Measurements from ENCODE around the gene OSBP2. TPM values are rescaled to one million over a fixed set of nuclear protein-coding genes. Genes with fewer than 3 reads are reported as not detected.
A peak's percentile ranks its signal among the peaks of the same experiment; 100 is the strongest.
"Not testable (repeated sequence)": the region's sequence is repeated elsewhere in the genome, so short reads cannot be mapped to it uniquely, and the experiment has no call there.

Gene OSBP2
- total RNA-seq, 1 experiment from 2014 or later: 0.37 TPM

DNA sequence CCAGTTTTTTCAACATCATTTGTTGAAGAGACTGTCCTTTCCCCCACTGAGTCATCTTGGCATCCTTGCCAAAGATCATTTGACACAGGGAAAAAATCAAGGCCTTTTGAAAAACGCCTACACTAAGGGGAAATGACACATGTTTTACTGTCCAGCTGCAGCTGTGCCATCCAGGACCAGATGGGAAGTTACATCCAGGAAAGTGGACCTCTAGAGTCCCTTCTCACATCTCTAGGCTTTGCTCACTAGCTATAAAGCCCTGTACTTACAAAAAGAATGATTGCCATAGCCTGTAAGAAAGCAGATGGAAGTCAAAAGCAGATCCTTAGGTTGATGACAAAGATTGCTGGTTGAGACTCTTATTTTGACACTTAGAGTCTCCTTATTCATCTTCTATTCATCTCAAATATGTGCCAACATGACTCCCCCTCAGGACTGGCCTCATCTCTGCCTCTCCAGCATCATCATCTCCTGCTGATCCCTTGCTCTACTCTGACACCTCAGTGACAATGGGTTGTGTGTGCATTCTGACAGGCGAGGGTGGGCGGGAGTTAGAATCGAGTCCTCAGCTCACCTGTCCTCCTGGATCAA lies 22.8 kb downstream of the OSBP2 start:
- Histone ChIP-seq H3K4me3 (no peak overlapping the region), H3K27me3 (replicated peaks) (0 out of 2 replicates have a peak, but pooled peaks cover 3% of the 10 kb centered on the region), H3K36me3 (no peaks in the 10 kb centered on the region), H3K4me1 (replicated peaks) (peaks cover 11% of the 10 kb centered on the region), H3K9me3 (replicated peaks) (no peaks in the 10 kb centered on the region), H3K27ac (no peak overlapping the region)
- peak; percentile 50 to 51 for DNase-seq (ENCODE audit: low read depth in 1 of 2, low spot score in 2 of 2)

DNA sequence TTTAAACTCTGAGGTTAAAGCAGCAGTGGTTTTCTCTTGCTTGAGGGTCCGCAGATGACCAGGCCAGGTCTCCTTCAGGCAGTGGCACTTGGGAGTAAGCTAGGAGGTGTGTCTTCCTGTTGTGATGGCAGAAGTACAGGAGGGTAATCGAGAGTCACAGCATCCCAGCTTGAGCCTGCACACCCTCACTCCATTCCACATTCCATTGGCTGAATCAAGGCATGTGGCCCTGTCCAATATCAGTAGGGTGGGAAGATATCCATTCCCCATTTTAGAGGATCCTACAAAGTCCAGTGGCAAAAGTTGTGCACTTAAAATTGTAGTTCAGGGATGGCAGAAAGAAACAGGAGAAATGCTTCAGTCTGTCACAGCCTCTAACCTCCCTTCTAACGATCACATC lies 23.3 kb downstream of the OSBP2 start:
- H3K4me3 ChIP-seq: no peak overlapping the region
- H3K27me3 ChIP-seq (replicated peaks): 0 out of 2 replicates have a peak, but pooled peaks cover 3% of the 10 kb centered on the region
- H3K36me3 ChIP-seq: no peaks in the 10 kb centered on the region
- peaks cover 11% of the 10 kb centered on the region for H3K4me1 ChIP-seq (replicated peaks)
- DNase-seq (ENCODE audit: low read depth in 1 of 2, low spot score in 2 of 2): no peak
- no peaks in the 10 kb centered on the region for H3K9me3 ChIP-seq (replicated peaks)
- no peak overlapping the region for H3K27ac ChIP-seq

DNA sequence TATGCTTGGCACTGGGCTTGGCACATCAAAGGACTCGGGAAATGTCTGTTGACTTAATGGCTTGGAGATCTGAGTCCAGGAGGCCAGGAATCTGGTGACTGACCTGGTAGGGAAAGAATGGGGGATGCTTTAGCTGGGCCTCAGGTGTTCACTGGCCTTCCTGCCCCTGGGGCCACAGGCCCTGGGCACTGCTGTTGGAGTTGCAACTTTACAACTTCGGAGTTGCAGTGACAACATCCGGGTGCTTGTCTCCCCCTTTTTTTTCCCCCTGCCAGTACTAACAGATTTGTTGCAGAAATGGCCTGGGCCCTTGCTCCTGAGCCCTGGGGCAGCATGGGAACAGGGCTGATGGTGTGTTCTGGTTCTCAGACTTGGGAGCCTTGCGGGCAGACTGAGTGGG lies 23.8 kb downstream of the OSBP2 start:
- H3K4me1 ChIP-seq (replicated peaks): peaks cover 11% of the 10 kb centered on the region
- H3K9me3 ChIP-seq (replicated peaks): no peaks in the 10 kb centered on the region
- no peak for DNase-seq (ENCODE audit: low read depth in 1 of 2, low spot score in 2 of 2)
- no peaks in the 10 kb centered on the region for H3K36me3 ChIP-seq
- no peak overlapping the region for H3K4me3 ChIP-seq
- 0 out of 2 replicates have a peak, but pooled peaks cover 3% of the 10 kb centered on the region for H3K27me3 ChIP-seq (replicated peaks)
- H3K27ac ChIP-seq: no peak overlapping the region

DNA sequence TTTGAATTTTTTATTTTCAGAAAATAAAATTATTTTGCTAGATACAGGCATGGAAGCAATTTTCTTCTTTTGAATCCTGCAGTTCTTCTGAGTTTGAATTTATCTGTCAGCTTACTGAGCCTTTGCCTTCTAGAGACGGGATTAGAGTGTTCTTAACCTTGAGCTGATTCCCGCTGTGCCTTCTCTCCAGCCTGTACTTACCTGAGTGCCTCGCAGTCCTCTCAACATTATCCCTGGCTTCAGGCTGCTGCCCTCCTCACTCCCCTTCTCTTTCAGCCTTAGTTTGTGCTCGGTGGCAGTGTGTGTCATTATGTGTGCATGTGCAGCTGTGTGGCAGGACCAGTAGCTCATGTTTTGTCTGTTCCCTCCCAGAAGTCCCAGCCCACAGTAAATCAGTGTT lies 24.3 kb downstream of the OSBP2 start:
- no peak overlapping the region for H3K4me3 ChIP-seq
- H3K36me3 ChIP-seq: no peaks in the 10 kb centered on the region
- H3K27ac ChIP-seq: no peak overlapping the region
- H3K4me1 ChIP-seq (replicated peaks): peaks cover 11% of the 10 kb centered on the region
- H3K9me3 ChIP-seq (replicated peaks): no peaks in the 10 kb centered on the region
- H3K27me3 ChIP-seq (replicated peaks): 0 out of 2 replicates have a peak, but pooled peaks cover 3% of the 10 kb centered on the region
- DNase-seq (ENCODE audit: low read depth in 1 of 2, low spot score in 2 of 2): no peak

DNA sequence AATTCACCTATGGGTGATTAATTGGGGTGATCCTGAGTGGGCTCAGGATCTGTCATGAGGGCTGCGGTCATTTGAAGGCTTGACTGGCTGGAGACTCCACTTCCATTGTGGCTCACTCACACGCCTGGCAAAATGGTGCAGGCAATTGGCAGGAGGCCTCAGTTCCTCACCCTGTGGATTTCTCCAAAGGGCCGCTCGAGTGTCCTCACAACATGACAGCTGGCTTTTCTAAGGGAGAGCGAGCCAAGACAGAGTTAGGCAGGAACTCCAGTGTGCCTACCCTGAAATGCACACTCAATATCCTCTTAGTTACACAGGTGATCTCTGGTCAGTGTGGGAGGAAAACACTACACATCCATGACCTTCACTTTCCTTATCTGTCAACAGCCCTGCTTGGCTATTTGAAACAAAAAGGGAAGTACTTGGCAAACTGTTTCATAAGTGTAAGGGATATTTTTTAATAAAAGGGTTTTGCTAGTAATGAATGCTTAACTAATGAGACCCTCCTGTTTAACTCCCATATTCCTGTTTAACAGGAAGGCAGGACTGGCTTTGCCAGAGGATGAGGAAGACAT lies 25.7 kb downstream of the OSBP2 start:
- Histone ChIP-seq H3K27me3 (replicated peaks) (0 out of 2 replicates have a peak, but pooled peaks cover 3% of the 10 kb centered on the region), H3K27ac (no peak overlapping the region), H3K36me3 (no peaks in the 10 kb centered on the region), H3K4me1 (replicated peaks) (peaks cover 11% of the 10 kb centered on the region), H3K4me3 (no peak overlapping the region), H3K9me3 (replicated peaks) (no peaks in the 10 kb centered on the region)
- no peak for DNase-seq (ENCODE audit: low read depth in 1 of 2, low spot score in 2 of 2)

DNA sequence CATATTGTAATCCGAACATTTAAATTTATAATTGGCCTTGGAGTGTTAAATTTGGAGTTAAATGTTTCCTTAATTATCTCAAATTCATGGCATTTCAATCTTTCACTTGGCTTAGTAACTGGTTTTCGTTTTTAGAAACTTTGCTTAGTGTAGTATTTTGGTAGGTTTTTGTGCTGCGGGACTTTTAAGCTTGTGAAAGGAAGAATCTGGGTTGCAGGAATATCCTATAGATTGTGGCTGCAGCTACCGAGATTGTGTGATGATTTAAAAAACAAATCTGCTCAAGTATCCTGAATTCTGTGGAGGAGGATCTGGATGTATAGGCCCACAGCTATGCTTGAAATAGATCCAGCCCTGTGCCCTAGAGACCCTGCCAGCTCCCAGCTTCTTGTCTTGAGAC lies 27.1 kb downstream of the OSBP2 start:
- no peak overlapping the region for H3K4me3 ChIP-seq
- peaks cover 11% of the 10 kb centered on the region for H3K4me1 ChIP-seq (replicated peaks)
- H3K27me3 ChIP-seq (replicated peaks): 0 out of 2 replicates have a peak, but pooled peaks cover 3% of the 10 kb centered on the region
- no peaks in the 10 kb centered on the region for H3K9me3 ChIP-seq (replicated peaks)
- no peak overlapping the region for H3K27ac ChIP-seq
- no peaks in the 10 kb centered on the region for H3K36me3 ChIP-seq
- no peak for DNase-seq (ENCODE audit: low read depth in 1 of 2, low spot score in 2 of 2)

DNA sequence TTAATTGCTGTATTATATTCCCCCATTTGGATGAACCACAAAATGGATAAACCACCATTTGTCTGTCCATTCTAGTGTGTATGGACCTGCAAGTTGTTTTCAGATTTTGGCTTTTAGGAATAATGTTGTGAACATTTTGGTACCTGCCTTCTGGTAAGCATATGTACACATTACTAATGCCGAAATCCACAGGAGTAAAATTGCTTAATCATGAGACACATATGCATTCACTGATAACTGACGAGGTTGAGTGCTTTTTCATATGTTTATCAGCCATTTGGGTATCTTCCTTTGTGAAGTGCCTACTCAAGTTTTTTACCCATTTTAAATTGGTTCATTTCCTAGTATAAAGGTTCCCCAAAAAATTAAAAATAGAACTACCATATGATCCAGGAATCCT lies 34.2 kb downstream of the OSBP2 start:
- H3K4me1 ChIP-seq (replicated peaks): no peaks in the 10 kb centered on the region
- no peak overlapping the region for H3K27ac ChIP-seq
- DNase-seq (ENCODE audit: low read depth in 1 of 2, low spot score in 2 of 2): no peak
- no peaks in the 10 kb centered on the region for H3K36me3 ChIP-seq
- H3K4me3 ChIP-seq: no peak overlapping the region
- H3K27me3 ChIP-seq (replicated peaks): no peaks in the 10 kb centered on the region
- no peaks in the 10 kb centered on the region for H3K9me3 ChIP-seq (replicated peaks)

DNA sequence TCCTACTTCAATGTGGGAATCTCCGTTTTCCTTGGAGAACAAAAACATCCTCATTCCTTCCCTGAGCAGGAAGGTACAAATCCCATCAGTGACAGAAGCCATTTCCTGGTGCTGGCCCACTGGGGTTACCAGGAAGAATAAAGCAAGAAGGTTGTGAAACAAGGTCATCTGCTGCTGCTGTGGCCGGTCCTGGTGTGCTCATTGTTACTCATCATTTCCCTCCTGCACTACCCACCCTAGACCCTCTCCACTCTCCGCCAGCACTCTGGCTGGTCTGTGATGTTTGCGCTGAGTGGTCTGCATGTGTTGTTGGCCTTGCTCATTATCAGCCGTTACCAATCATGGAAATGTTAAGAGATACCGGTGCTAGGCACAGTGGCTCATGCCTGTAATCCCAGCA lies 37.0 kb downstream of the OSBP2 start:
- H3K4me3 ChIP-seq: no peak overlapping the region
- H3K4me1 ChIP-seq (replicated peaks): no peaks in the 10 kb centered on the region
- DNase-seq (ENCODE audit: low read depth in 1 of 2, low spot score in 2 of 2): no peak
- no peak overlapping the region for H3K27ac ChIP-seq
- H3K27me3 ChIP-seq (replicated peaks): no peaks in the 10 kb centered on the region
- H3K9me3 ChIP-seq (replicated peaks): no peaks in the 10 kb centered on the region
- H3K36me3 ChIP-seq: no peaks in the 10 kb centered on the region

DNA sequence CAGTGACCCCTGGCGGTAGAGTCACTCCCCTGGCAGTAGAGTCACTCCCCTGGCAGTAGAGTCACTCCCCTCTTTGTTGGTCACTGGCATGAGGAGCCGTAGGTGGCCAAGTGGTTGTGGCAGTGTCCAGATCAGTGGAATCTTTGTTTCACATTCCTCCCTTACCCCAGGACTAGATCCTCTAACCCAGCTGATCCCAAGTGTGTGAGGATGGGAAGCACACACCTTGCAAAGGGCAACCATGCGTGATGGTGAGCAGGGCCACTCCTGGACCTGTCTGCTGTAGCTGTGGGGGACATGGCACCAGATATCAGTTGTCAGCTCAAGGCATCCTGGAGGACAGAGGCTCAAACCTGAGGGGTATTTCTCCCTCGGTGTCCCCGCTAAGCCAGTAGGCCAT lies 37.8 kb downstream of the OSBP2 start:
- Histone ChIP-seq H3K27ac (no peak overlapping the region), H3K4me1 (replicated peaks) (no peaks in the 10 kb centered on the region), H3K9me3 (replicated peaks) (no peaks in the 10 kb centered on the region), H3K36me3 (no peaks in the 10 kb centered on the region), H3K4me3 (no peak overlapping the region), H3K27me3 (replicated peaks) (no peaks in the 10 kb centered on the region)
- no peak for DNase-seq (ENCODE audit: low read depth in 1 of 2, low spot score in 2 of 2)

DNA sequence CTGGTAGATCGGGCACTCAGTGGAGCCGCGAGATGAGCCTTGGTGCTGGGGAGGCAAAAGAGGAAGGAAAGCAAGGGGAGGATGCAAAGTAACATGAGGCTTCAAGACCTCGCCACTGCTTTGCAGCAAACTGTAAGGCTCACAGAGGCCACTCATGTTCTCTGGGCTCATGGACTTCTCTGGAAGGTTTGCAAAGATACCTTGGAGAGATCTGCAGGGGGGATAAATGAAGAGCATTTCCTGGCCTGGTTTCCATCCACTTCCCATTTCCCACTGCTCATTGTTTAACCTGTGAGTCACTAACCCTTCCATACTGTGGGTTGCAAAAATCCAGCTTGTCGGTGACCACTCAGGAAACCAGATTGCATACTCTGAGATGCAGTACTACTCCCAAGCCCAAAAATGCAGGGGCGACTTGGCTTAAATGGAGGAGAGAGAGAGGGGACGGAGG lies 38.5 kb downstream of the OSBP2 start:
- H3K4me1 ChIP-seq (replicated peaks): no peaks in the 10 kb centered on the region
- H3K36me3 ChIP-seq: no peaks in the 10 kb centered on the region
- H3K27ac ChIP-seq: no peak overlapping the region
- no peaks in the 10 kb centered on the region for H3K9me3 ChIP-seq (replicated peaks)
- DNase-seq (ENCODE audit: low read depth in 1 of 2, low spot score in 2 of 2): no peak
- H3K4me3 ChIP-seq: no peak overlapping the region
- no peaks in the 10 kb centered on the region for H3K27me3 ChIP-seq (replicated peaks)

DNA sequence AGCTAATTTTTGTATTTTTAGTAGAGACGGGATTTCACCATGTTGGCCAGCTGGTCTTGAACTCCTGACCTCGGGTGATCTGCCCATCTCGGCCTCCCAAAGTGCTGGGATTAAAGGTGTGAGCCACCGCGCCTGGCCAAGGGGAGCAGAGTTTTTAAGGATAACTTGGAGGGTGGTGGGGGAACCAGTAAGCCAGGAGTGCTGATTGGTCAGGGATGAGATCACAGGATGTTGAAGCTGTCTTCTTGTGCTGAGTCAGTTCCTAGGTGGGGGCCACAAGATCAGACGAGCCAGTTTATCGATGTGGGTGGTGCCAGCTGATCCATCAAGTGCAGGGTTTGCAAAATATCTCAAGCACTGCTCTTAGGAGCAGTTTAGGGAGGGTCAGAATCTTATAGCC lies 45.3 kb downstream of the OSBP2 start:
- H3K27me3 ChIP-seq (replicated peaks); H3K36me3 ChIP-seq; H3K4me3 ChIP-seq; H3K4me1 ChIP-seq (replicated peaks); DNase-seq (ENCODE audit: low read depth in 1 of 2, low spot score in 2 of 2); H3K9me3 ChIP-seq (replicated peaks); H3K27ac ChIP-seq: not testable (repeated sequence)

DNA sequence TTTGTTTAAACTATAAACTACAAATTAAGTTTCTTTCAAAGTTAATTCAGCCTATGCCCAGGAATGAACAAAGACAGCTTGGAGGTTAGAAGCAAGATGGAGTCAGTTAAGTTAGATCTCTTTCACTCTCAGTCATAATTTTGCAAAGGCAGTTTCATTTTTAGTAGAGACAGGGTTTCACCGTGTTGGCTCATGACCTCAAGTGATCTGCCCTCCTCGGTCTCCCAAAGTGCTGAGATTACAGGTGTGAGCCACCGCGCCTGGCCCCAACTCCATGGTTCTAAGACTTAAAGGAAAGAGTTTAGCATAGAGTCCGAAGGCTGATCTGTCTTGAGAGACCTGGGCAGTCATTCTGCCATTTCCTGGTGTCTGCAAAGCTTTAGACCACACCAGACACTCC lies 45.8 kb downstream of the OSBP2 start:
- H3K4me3 ChIP-seq; H3K36me3 ChIP-seq; H3K27ac ChIP-seq; H3K27me3 ChIP-seq (replicated peaks); DNase-seq (ENCODE audit: low read depth in 1 of 2, low spot score in 2 of 2); H3K9me3 ChIP-seq (replicated peaks); H3K4me1 ChIP-seq (replicated peaks): not testable (repeated sequence)

DNA sequence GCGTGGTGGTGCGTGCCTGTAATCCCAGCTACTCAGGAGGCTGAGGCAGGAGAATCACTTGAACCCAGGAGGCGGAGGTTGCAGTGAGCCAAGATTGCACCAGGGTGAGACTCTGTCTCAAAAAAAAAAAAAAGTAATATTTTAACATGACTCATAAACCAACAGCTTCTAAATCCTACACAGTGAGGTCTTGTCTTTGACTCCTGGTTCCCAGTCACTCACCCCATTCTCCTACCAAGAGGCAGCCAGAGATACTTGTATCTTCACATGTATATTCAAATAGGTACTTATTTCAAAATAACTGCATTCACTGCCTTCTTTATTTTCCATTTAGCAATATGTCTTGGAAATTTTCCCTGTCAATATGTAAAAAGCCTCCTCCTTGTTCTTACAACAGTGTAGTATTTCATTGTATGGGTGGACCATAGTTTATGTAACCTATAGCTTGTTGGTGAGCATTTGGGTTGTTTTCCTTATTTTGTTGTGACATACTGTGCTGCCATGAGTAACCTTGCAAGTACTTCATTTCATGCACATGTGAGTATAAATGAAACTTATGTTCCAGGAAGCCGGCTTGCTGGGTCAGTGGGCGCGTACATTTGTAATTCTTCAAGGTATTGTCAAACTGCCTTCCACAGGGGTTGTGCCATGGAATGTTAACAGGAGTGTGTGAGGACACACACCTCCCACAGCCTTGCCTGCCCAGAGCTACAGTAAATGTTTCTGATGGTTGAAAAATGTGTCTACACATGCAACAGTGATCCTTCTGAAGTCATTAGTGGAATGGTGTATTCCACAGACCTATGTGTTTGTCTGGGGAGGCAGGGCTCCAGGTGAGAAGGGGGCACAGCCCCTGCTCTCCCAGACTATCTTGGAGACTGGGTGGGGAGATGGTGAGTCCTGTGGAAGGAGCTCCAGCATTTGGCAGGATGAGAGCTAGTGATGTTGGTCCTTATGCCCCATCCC lies 47.9 kb downstream of the OSBP2 start:
- H3K4me3 ChIP-seq: no peak overlapping the region
- no peaks in the 10 kb centered on the region for H3K27me3 ChIP-seq (replicated peaks)
- no peak overlapping the region for H3K27ac ChIP-seq
- H3K9me3 ChIP-seq (replicated peaks): no peaks in the 10 kb centered on the region
- H3K4me1 ChIP-seq (replicated peaks): no peaks in the 10 kb centered on the region
- H3K36me3 ChIP-seq: no peaks in the 10 kb centered on the region
- no peak for DNase-seq (ENCODE audit: low read depth in 1 of 2, low spot score in 2 of 2)
